ENCODE data around the gene METTL23.
A peak's percentile ranks its signal among the peaks of the same experiment; 100 is the strongest.
"Not testable (repeated sequence)": the region's sequence is repeated elsewhere in the genome, so short reads cannot be mapped to it uniquely, and the experiment has no call there.

METTL23 gene

GRCh38 chr17:76714336-76714735, 12.3 kb upstream of the METTL23 start:
- DNase-seq, result no peak

GRCh38 chr17:76714822-76715495, 11.7 kb upstream of the METTL23 start:
- DNase-seq, result peak; percentile 60 to 71

- DNase-seq, result no peak
Measured at GRCh38 chr17:76715496-76715830, 11.2 kb upstream of the METTL23 start.

- peak; percentile 97 to 99 for DNase-seq
Measured at GRCh38 chr17:76716146-76716838, 10.3 kb upstream of the METTL23 start.

GRCh38 chr17:76716839-76717215, 9.8 kb upstream of the METTL23 start:
- DNase-seq, result no peak

- no peak for DNase-seq
Measured at GRCh38 chr17:76718516-76718915, 8.1 kb upstream of the METTL23 start.

GRCh38 chr17:76720211-76720610, 6.4 kb upstream of the METTL23 start:
- DNase-seq, result no peak

GRCh38 chr17:76720941-76721340, 5.7 kb upstream of the METTL23 start:
- DNase-seq, result no peak

- DNase-seq, result no peak
Measured at GRCh38 chr17:76721463-76721862, 5.2 kb upstream of the METTL23 start.

GRCh38 chr17:76722279-76722678, 4.4 kb upstream of the METTL23 start:
- DNase-seq, result no peak

GRCh38 chr17:76722977-76723376, 3.7 kb upstream of the METTL23 start:
- DNase-seq, result not testable (repeated sequence)

GRCh38 chr17:76723812-76724211, 2.8 kb upstream of the METTL23 start:
- no peak for DNase-seq

GRCh38 chr17:76725580-76726230, 934 bp upstream of the METTL23 start:
- peak; percentile 67 to 73 for DNase-seq

GRCh38 chr17:76726231-76726775, 336 bp upstream of the METTL23 start, which contains the start of gene JMJD6:
TSS of gene JMJD6 (minus strand) at chr17:76726606. CDS start at chr17:76726475, 131 bp downstream.
- peak; percentile 98 to 99 for DNase-seq

- DNase-seq, result peak in 1 of 2 experiments; percentile 51
Measured at GRCh38 chr17:76727745-76728456, 1.3 kb downstream of the METTL23 start.

- DNase-seq, result not testable (repeated sequence)
Measured at GRCh38 chr17:76731800-76732733, 5.4 kb downstream of the METTL23 start.

GRCh38 chr17:76732734-76733617, 6.3 kb downstream of the METTL23 start:
- DNase-seq, result no peak

- no peak for DNase-seq
Measured at GRCh38 chr17:76733618-76733957, 6.9 kb downstream of the METTL23 start.

GRCh38 chr17:76734080-76734840, 7.6 kb downstream of the METTL23 start:
- peak; percentile 66 to 81 for DNase-seq

- DNase-seq, result peak; percentile 53 to 57
Measured at GRCh38 chr17:76735006-76735405, 8.4 kb downstream of the METTL23 start.
